Measurements from ENCODE around the gene SLC8A2.

- TF ChIP-seq, protein P1, sequence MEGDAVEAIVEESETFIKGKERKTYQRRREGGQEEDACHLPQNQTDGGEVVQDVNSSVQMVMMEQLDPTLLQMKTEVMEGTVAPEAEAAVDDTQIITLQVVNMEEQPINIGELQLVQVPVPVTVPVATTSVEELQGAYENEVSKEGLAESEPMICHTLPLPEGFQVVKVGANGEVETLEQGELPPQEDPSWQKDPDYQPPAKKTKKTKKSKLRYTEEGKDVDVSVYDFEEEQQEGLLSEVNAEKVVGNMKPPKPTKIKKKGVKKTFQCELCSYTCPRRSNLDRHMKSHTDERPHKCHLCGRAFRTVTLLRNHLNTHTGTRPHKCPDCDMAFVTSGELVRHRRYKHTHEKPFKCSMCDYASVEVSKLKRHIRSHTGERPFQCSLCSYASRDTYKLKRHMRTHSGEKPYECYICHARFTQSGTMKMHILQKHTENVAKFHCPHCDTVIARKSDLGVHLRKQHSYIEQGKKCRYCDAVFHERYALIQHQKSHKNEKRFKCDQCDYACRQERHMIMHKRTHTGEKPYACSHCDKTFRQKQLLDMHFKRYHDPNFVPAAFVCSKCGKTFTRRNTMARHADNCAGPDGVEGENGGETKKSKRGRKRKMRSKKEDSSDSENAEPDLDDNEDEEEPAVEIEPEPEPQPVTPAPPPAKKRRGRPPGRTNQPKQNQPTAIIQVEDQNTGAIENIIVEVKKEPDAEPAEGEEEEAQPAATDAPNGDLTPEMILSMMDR (conservative IDR thresholded peaks at IDR 0.05; ENCODE audit: low read length): no peak
- TF ChIP-seq EZH2phosphoT487 (IDR thresholded peaks at IDR 0.05; ENCODE audit: borderline replicate concordance, low read depth, low read length): no peak
These were observed 43.4 kb downstream of the SLC8A2 start for GRCh38 chr19:47428177-47428894.

Measured in OCI-LY7 (cell line).